DND-41 (cell line): ENCODE results near the gene GPR183.

Experiments used
- EZH2 ChIP-seq: IDR thresholded peaks from 3 replicates; pipeline ENCODE4 v1.6.1; 2012; ENCODE audit warnings: borderline replicate concordance, low read depth, mild to moderate bottlenecking, moderate library complexity, low read length, inconsistent platforms; ENCODE audit not compliant: severe bottlenecking
- TF ChIP-seq, protein P1 (sequence below): IDR thresholded peaks from 2 replicates; pipeline ENCODE4 v1.5.1; 2012; ENCODE audit warnings: borderline replicate concordance, low read length, moderate library complexity, mild to moderate bottlenecking; ENCODE audit not compliant: poor library complexity, severe bottlenecking; ENCODE audit errors: extremely low read depth

DNA sequence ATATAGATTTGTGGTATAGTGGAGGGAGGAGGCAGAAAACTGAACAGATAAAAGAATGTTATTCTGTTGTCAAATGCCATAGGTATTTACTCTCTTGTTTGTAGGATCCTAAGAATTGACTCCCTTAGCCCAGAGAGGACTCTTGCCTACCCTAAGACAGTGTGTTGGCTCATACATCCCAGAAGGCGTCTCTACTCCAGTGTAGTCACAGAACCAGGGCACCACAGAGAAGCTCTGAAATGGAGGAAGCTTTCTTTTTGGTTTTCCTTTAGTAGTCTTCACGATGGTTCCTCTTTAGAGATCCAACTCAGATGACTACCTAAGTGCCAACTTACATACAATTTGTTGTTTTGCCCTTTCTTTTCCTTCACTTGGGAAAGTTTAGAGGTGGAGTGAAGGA, 14.0 kb downstream of the GPR183 start:
- TF ChIP-seq, protein P1, sequence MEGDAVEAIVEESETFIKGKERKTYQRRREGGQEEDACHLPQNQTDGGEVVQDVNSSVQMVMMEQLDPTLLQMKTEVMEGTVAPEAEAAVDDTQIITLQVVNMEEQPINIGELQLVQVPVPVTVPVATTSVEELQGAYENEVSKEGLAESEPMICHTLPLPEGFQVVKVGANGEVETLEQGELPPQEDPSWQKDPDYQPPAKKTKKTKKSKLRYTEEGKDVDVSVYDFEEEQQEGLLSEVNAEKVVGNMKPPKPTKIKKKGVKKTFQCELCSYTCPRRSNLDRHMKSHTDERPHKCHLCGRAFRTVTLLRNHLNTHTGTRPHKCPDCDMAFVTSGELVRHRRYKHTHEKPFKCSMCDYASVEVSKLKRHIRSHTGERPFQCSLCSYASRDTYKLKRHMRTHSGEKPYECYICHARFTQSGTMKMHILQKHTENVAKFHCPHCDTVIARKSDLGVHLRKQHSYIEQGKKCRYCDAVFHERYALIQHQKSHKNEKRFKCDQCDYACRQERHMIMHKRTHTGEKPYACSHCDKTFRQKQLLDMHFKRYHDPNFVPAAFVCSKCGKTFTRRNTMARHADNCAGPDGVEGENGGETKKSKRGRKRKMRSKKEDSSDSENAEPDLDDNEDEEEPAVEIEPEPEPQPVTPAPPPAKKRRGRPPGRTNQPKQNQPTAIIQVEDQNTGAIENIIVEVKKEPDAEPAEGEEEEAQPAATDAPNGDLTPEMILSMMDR = no peak
- no peak for TF ChIP-seq EZH2
